GM12878 (cell line): ENCODE measurements around the gene BRAT1. TPM values are rescaled to one million over a fixed set of nuclear protein-coding genes. Genes with fewer than 3 reads are reported as not detected.

ENCODE experiments used
- microRNA-seq: library from miRNA; unstranded; fragments of <30 nt; microRNA quantifications from one replicate; pipeline ENCODE4, GENCODE V29; 2018
- polyA plus RNA-seq, 11 experiments: library from polyadenylated mRNA; depleted of rRNA in 4 of 11; unstranded in 6 of 11; stranded (reverse) in 5 of 11; fragments of >200 nt; fragmentation: Nextera tagmentation in 4 of 11; fragmentation: Illumina TruSeq in 1 of 11; extraction: Ambion mirVana in 4 of 11; extraction: Trizol in 1 of 11; gene quantifications; 1 replicate in 1 of 11; 2 replicates in 10 of 11; pipeline versions ENCODE4 v1.2.1 to v1.2.3, GENCODE V29; 2011 to 2016; ENCODE audit warnings: inconsistent platforms in 2 of 11, missing spikeins in 2 of 11, low read depth in 1 of 11
- small RNA-seq: library from RNA; depleted of rRNA; stranded (forward); fragments of <200 nt; gene quantifications from one replicate; pipeline ENCODE3, GENCODE V24; 2014
- total RNA-seq, 4 experiments: library from RNA; depleted of rRNA in 3 of 4; stranded (reverse); fragments of >200 nt in 3 of 4; fragmentation: Illumina TruSeq in 1 of 4; extraction: Trizol in 1 of 4; gene quantifications; 2 replicates each; pipeline versions ENCODE4 v1.2.1 to v1.2.3, GENCODE V29; 2013 to 2021

Gene BRAT1
- total and polyA plus RNA-seq, 10 of the 15 experiments (the other 5 are each of a cell fraction or from before 2014, with no cell fraction given) = 0.13 to 53.3 (median 16.0) TPM

Small RNAs within 50 kb of the gene (microRNA-seq; reads per million reads assigned to microRNA genes)
- not detected for gene MIR4648

Small RNAs within 50 kb of the gene (small RNA-seq; reads per million reads assigned to genes)
- gene MIR4648 = not detected

Other genes starting within 250 kb of the BRAT1 start
Only the 7 nearest of the 8 such genes appear.
- gene EIF3B, start 200.7 kb downstream of the BRAT1 start, total RNA-seq (2014; rRNA removed) = 154 and 166 TPM in 2 replicates
- gene EIF3B, start 200.7 kb downstream of the BRAT1 start, total RNA-seq (2014; rRNA removed; fragmentation: Illumina TruSeq; extraction: Trizol) = 197 and 221 TPM in 2 replicates
- 232 and 251 TPM in 2 replicates for gene EIF3B, start 200.7 kb downstream of the BRAT1 start, total RNA-seq (2021)
- 138 and 140 TPM in 2 replicates for gene EIF3B, start 200.7 kb downstream of the BRAT1 start, polyA plus RNA-seq (2011; rRNA removed)
- gene EIF3B, start 200.7 kb downstream of the BRAT1 start, polyA plus RNA-seq (2014; fragmentation: Illumina TruSeq; extraction: Trizol) = 275 and 289 TPM in 2 replicates
- gene EIF3B, start 200.7 kb downstream of the BRAT1 start, polyA plus RNA-seq (2014; fragmentation: Nextera tagmentation; extraction: Ambion mirVana) = 10 to 100 TPM; 17.6 to 52.4 TPM
- gene EIF3B, start 200.7 kb downstream of the BRAT1 start, polyA plus RNA-seq (2014; rRNA removed) = 167 and 173 TPM in 2 replicates
- gene EIF3B, start 200.7 kb downstream of the BRAT1 start, polyA plus RNA-seq (2016; fragmentation: Nextera tagmentation; extraction: Ambion mirVana) = 100 to 1,000 TPM in 1 of 2 experiments, 10 to 100 TPM in 1; 36.9 to 126 TPM
- 2.0 and 2.4 TPM in 2 replicates for gene CHST12, start 151.9 kb downstream of the BRAT1 start, total RNA-seq (2014; rRNA removed)
- gene CHST12, start 151.9 kb downstream of the BRAT1 start, total RNA-seq (2014; rRNA removed; fragmentation: Illumina TruSeq; extraction: Trizol) = 0.78 and 1.1 TPM in 2 replicates
- 6.9 and 8.4 TPM in 2 replicates for gene CHST12, start 151.9 kb downstream of the BRAT1 start, total RNA-seq (2021)
- 5.9 and 14.2 TPM in 2 replicates for gene CHST12, start 151.9 kb downstream of the BRAT1 start, polyA plus RNA-seq (2011; rRNA removed)
- gene CHST12, start 151.9 kb downstream of the BRAT1 start, polyA plus RNA-seq (2014; fragmentation: Illumina TruSeq; extraction: Trizol) = 0.19 and 0.43 TPM in 2 replicates
- gene CHST12, start 151.9 kb downstream of the BRAT1 start, polyA plus RNA-seq (2014; fragmentation: Nextera tagmentation; extraction: Ambion mirVana) = under 1 TPM; 0.05 to 0.33 TPM
- 4.2 and 6.0 TPM in 2 replicates for gene CHST12, start 151.9 kb downstream of the BRAT1 start, polyA plus RNA-seq (2014; rRNA removed)
- gene CHST12, start 151.9 kb downstream of the BRAT1 start, polyA plus RNA-seq (2016; fragmentation: Nextera tagmentation; extraction: Ambion mirVana) = 10 to 100 TPM; 11.8 TPM
- gene GRIFIN, start 79.1 kb downstream of the BRAT1 start, total RNA-seq (2014; rRNA removed) = not detected in 2 replicates
- not detected in 2 replicates for gene GRIFIN, start 79.1 kb downstream of the BRAT1 start, total RNA-seq (2014; rRNA removed; fragmentation: Illumina TruSeq; extraction: Trizol)
- gene GRIFIN, start 79.1 kb downstream of the BRAT1 start, total RNA-seq (2021) = not detected in 2 replicates
- gene GRIFIN, start 79.1 kb downstream of the BRAT1 start, polyA plus RNA-seq (2011; rRNA removed) = not detected in 2 replicates
- not detected in 2 replicates for gene GRIFIN, start 79.1 kb downstream of the BRAT1 start, polyA plus RNA-seq (2014; fragmentation: Illumina TruSeq; extraction: Trizol)
- not detected for gene GRIFIN, start 79.1 kb downstream of the BRAT1 start, polyA plus RNA-seq (2014; fragmentation: Nextera tagmentation; extraction: Ambion mirVana)
- gene GRIFIN, start 79.1 kb downstream of the BRAT1 start, polyA plus RNA-seq (2014; rRNA removed) = not detected in 2 replicates
- not detected for gene GRIFIN, start 79.1 kb downstream of the BRAT1 start, polyA plus RNA-seq (2016; fragmentation: Nextera tagmentation; extraction: Ambion mirVana)
- gene LFNG, start 35.8 kb downstream of the BRAT1 start, total RNA-seq (2014; rRNA removed) = 0.11 and 0.68 TPM in 2 replicates
- 0.22 and 0.23 TPM in 2 replicates for gene LFNG, start 35.8 kb downstream of the BRAT1 start, total RNA-seq (2014; rRNA removed; fragmentation: Illumina TruSeq; extraction: Trizol)
- 0.62 and 0.80 TPM in 2 replicates for gene LFNG, start 35.8 kb downstream of the BRAT1 start, total RNA-seq (2021)
- 0.33 and 0.43 TPM in 2 replicates for gene LFNG, start 35.8 kb downstream of the BRAT1 start, polyA plus RNA-seq (2011; rRNA removed)
- 0.15 TPM in 1 of 2 replicates, not detected in the other for gene LFNG, start 35.8 kb downstream of the BRAT1 start, polyA plus RNA-seq (2014; fragmentation: Illumina TruSeq; extraction: Trizol)
- under 1 TPM; 0.09 to 0.18 TPM for gene LFNG, start 35.8 kb downstream of the BRAT1 start, polyA plus RNA-seq (2014; fragmentation: Nextera tagmentation; extraction: Ambion mirVana)
- 0.68 and 0.81 TPM in 2 replicates for gene LFNG, start 35.8 kb downstream of the BRAT1 start, polyA plus RNA-seq (2014; rRNA removed)
- not detected for gene LFNG, start 35.8 kb downstream of the BRAT1 start, polyA plus RNA-seq (2016; fragmentation: Nextera tagmentation; extraction: Ambion mirVana)
- 3.7 and 4.3 TPM in 2 replicates for gene IQCE, start 3.5 kb upstream of the BRAT1 start, total RNA-seq (2014; rRNA removed)
- gene IQCE, start 3.5 kb upstream of the BRAT1 start, total RNA-seq (2014; rRNA removed; fragmentation: Illumina TruSeq; extraction: Trizol) = 2.3 and 2.5 TPM in 2 replicates
- 7.9 and 8.1 TPM in 2 replicates for gene IQCE, start 3.5 kb upstream of the BRAT1 start, total RNA-seq (2021)
- gene IQCE, start 3.5 kb upstream of the BRAT1 start, polyA plus RNA-seq (2011; rRNA removed) = 2.8 and 3.7 TPM in 2 replicates
- 3.0 and 3.1 TPM in 2 replicates for gene IQCE, start 3.5 kb upstream of the BRAT1 start, polyA plus RNA-seq (2014; fragmentation: Illumina TruSeq; extraction: Trizol)
- under 1 TPM; 0.37 to 0.45 TPM for gene IQCE, start 3.5 kb upstream of the BRAT1 start, polyA plus RNA-seq (2014; fragmentation: Nextera tagmentation; extraction: Ambion mirVana)
- gene IQCE, start 3.5 kb upstream of the BRAT1 start, polyA plus RNA-seq (2014; rRNA removed) = 5.6 and 6.1 TPM in 2 replicates
- gene IQCE, start 3.5 kb upstream of the BRAT1 start, polyA plus RNA-seq (2016; fragmentation: Nextera tagmentation; extraction: Ambion mirVana) = 1 to 10 TPM; 5.8 to 5.9 TPM
- gene TTYH3, start 76.5 kb upstream of the BRAT1 start, total RNA-seq (2014; rRNA removed) = 10.2 and 10.8 TPM in 2 replicates
- gene TTYH3, start 76.5 kb upstream of the BRAT1 start, total RNA-seq (2014; rRNA removed; fragmentation: Illumina TruSeq; extraction: Trizol) = 5.0 and 5.2 TPM in 2 replicates
- gene TTYH3, start 76.5 kb upstream of the BRAT1 start, total RNA-seq (2021) = 67.2 and 71.4 TPM in 2 replicates
- 3.9 and 9.9 TPM in 2 replicates for gene TTYH3, start 76.5 kb upstream of the BRAT1 start, polyA plus RNA-seq (2011; rRNA removed)
- 3.0 and 10.1 TPM in 2 replicates for gene TTYH3, start 76.5 kb upstream of the BRAT1 start, polyA plus RNA-seq (2014; fragmentation: Illumina TruSeq; extraction: Trizol)
- under 1 TPM; 0.79 to 0.95 TPM for gene TTYH3, start 76.5 kb upstream of the BRAT1 start, polyA plus RNA-seq (2014; fragmentation: Nextera tagmentation; extraction: Ambion mirVana)
- gene TTYH3, start 76.5 kb upstream of the BRAT1 start, polyA plus RNA-seq (2014; rRNA removed) = 33.1 and 44.3 TPM in 2 replicates
- gene TTYH3, start 76.5 kb upstream of the BRAT1 start, polyA plus RNA-seq (2016; fragmentation: Nextera tagmentation; extraction: Ambion mirVana) = 10 to 100 TPM; 11.2 to 25.1 TPM
- 0.62 and 1.1 TPM in 2 replicates for gene AMZ1, start 132.7 kb upstream of the BRAT1 start, total RNA-seq (2014; rRNA removed)
- gene AMZ1, start 132.7 kb upstream of the BRAT1 start, total RNA-seq (2014; rRNA removed; fragmentation: Illumina TruSeq; extraction: Trizol) = 0.60 and 0.67 TPM in 2 replicates
- gene AMZ1, start 132.7 kb upstream of the BRAT1 start, total RNA-seq (2021) = 1.2 and 1.4 TPM in 2 replicates
- 0.95 TPM in 2 replicates for gene AMZ1, start 132.7 kb upstream of the BRAT1 start, polyA plus RNA-seq (2011; rRNA removed)
- 0.33 and 0.59 TPM in 2 replicates for gene AMZ1, start 132.7 kb upstream of the BRAT1 start, polyA plus RNA-seq (2014; fragmentation: Illumina TruSeq; extraction: Trizol)
- under 1 TPM; 0.02 to 0.11 TPM for gene AMZ1, start 132.7 kb upstream of the BRAT1 start, polyA plus RNA-seq (2014; fragmentation: Nextera tagmentation; extraction: Ambion mirVana)
- 0.72 and 0.77 TPM in 2 replicates for gene AMZ1, start 132.7 kb upstream of the BRAT1 start, polyA plus RNA-seq (2014; rRNA removed)
- 1 to 10 TPM; 1.5 to 2.0 TPM for gene AMZ1, start 132.7 kb upstream of the BRAT1 start, polyA plus RNA-seq (2016; fragmentation: Nextera tagmentation; extraction: Ambion mirVana)